Measurements from ENCODE around the gene FBN1.

FBN1 gene

GRCh38 chr15:48581219-48581618, 64.3 kb downstream of the FBN1 start:
- DNase-seq (ENCODE audit: low spot score): no peak

- DNase-seq (ENCODE audit: low spot score): no peak
These were observed 64.8 kb downstream of the FBN1 start for GRCh38 chr15:48580736-48581135.

- no peak for DNase-seq (ENCODE audit: low spot score)
These were observed 65.4 kb downstream of the FBN1 start for GRCh38 chr15:48579945-48580671.

GRCh38 chr15:48578965-48579364, 66.5 kb downstream of the FBN1 start:
- no peak for DNase-seq (ENCODE audit: low spot score)

GRCh38 chr15:48577469-48577868, 68.0 kb downstream of the FBN1 start:
- no peak for DNase-seq (ENCODE audit: low spot score)

GRCh38 chr15:48574187-48574586, 71.3 kb downstream of the FBN1 start:
- DNase-seq (ENCODE audit: low spot score): no peak

GRCh38 chr15:48573780-48574179, 71.7 kb downstream of the FBN1 start:
- no peak for DNase-seq (ENCODE audit: low spot score)

- no peak for DNase-seq (ENCODE audit: low spot score)
These were observed 72.7 kb downstream of the FBN1 start for GRCh38 chr15:48572823-48573222.

- DNase-seq (ENCODE audit: low spot score): no peak
These were observed 74.0 kb downstream of the FBN1 start for GRCh38 chr15:48571510-48571909.

- no peak for DNase-seq (ENCODE audit: low spot score)
These were observed 74.7 kb downstream of the FBN1 start for GRCh38 chr15:48570822-48571221.

GRCh38 chr15:48569591-48570302, 75.8 kb downstream of the FBN1 start:
- no peak for DNase-seq (ENCODE audit: low spot score)

- DNase-seq (ENCODE audit: low spot score): no peak
These were observed 78.8 kb downstream of the FBN1 start for GRCh38 chr15:48566668-48567067.

- no peak for DNase-seq (ENCODE audit: low spot score)
These were observed 79.7 kb downstream of the FBN1 start for GRCh38 chr15:48565560-48566482.

GRCh38 chr15:48564690-48565089, 80.8 kb downstream of the FBN1 start:
- no peak for DNase-seq (ENCODE audit: low spot score)

GRCh38 chr15:48563934-48564333, 81.6 kb downstream of the FBN1 start:
- DNase-seq (ENCODE audit: low spot score): no peak

GRCh38 chr15:48560321-48561051, 85.0 kb downstream of the FBN1 start:
- DNase-seq (ENCODE audit: low spot score): no peak

- no peak for DNase-seq (ENCODE audit: low spot score)
These were observed 86.2 kb downstream of the FBN1 start for GRCh38 chr15:48559285-48559684.

- DNase-seq (ENCODE audit: low spot score): no peak
These were observed 87.3 kb downstream of the FBN1 start for GRCh38 chr15:48558226-48558625.

GRCh38 chr15:48557335-48557734, 88.2 kb downstream of the FBN1 start:
- DNase-seq (ENCODE audit: low spot score): no peak

GRCh38 chr15:48556159-48556897, 89.2 kb downstream of the FBN1 start:
- no peak for DNase-seq (ENCODE audit: low spot score)

GRCh38 chr15:48555241-48555881, 90.1 kb downstream of the FBN1 start:
- no peak for DNase-seq (ENCODE audit: low spot score)

Data from cerebellar cortex (tissue), 1 donor.